ENCODE data around the gene AFAP1.

AFAP1 gene

DNA sequence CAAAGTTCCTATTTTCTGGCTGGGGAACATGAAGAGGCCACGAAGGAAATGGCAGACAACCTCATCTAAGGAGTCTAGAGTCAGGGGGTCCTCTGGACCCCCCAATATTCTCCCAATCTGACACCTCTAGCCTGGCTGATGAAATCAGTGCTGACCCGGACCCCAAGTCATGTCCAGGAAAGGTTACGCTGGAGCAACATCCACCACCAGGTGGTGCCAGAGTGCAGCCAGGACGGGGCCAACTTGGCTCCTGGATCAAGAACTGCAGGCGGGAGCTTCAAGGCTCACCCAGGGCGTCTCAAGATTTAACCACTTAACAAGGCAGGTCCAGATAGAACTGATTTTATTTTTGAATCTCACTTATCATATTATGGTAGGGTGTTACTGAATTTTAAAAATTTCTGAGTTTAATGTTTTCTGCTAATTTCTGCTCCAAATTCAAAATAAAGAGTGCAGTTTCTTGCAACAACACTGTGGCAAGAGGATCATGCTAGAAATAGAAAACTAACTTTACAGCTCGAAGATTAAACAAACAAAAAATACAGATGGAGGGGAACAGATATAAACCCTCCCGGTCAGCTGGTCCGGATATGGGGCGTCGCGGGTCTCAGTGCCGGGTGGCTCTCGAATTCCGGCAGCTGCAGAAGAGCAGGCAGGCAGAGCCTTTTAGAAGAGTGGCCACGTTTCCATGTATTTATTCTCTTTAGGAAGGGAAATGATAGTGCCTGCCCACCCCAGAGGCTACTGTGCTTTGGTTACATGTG lies 135.5 kb downstream of the AFAP1 start:
- in situ Hi-C loops (cut with MboI; ENCODE audit: low sequenced_read_pairs, unreplicated experiment), result loop anchor here (5.0 kb wide), 2 partner anchors 37 to 183 kb away; no protein-coding TSS in a partner anchor
- peak; percentile 86 for DNase-seq (ENCODE audit: low spot score)
- TF ChIP-seq, protein P1, sequence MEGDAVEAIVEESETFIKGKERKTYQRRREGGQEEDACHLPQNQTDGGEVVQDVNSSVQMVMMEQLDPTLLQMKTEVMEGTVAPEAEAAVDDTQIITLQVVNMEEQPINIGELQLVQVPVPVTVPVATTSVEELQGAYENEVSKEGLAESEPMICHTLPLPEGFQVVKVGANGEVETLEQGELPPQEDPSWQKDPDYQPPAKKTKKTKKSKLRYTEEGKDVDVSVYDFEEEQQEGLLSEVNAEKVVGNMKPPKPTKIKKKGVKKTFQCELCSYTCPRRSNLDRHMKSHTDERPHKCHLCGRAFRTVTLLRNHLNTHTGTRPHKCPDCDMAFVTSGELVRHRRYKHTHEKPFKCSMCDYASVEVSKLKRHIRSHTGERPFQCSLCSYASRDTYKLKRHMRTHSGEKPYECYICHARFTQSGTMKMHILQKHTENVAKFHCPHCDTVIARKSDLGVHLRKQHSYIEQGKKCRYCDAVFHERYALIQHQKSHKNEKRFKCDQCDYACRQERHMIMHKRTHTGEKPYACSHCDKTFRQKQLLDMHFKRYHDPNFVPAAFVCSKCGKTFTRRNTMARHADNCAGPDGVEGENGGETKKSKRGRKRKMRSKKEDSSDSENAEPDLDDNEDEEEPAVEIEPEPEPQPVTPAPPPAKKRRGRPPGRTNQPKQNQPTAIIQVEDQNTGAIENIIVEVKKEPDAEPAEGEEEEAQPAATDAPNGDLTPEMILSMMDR (IDR thresholded peaks at IDR 0.05; ENCODE audit: borderline replicate concordance, control extremely low read depth, extremely low read depth, insufficient read depth, missing control alignments), result peak; percentile 93

DNA sequence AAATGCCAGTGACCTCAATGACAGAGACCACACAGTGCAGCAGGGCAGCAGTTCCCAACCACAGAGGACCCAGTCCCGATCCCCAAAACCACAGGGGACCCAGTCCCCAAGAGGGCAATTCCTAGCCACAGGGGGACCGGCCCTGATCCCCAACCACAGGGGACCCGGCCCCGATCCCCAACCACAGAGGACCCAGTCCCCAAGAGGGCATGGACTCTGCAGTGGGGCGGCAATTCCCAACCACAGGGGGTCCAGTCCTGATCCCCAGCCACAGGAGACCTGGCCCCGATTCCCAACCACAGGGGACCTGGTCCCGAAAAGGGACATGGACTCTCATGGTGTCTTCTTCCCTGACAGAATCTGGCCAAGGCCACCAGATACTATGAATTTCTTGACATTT lies 136.3 kb downstream of the AFAP1 start:
- in situ Hi-C loops (cut with MboI; ENCODE audit: low sequenced_read_pairs, unreplicated experiment), result loop anchor here (5.0 kb wide), 2 partner anchors 36 to 184 kb away; no protein-coding TSS in a partner anchor
- TF ChIP-seq, protein P1 (IDR thresholded peaks at IDR 0.05; ENCODE audit: borderline replicate concordance, control extremely low read depth, extremely low read depth, insufficient read depth, missing control alignments), result no peak
- no peak for DNase-seq (ENCODE audit: low spot score)

DNA sequence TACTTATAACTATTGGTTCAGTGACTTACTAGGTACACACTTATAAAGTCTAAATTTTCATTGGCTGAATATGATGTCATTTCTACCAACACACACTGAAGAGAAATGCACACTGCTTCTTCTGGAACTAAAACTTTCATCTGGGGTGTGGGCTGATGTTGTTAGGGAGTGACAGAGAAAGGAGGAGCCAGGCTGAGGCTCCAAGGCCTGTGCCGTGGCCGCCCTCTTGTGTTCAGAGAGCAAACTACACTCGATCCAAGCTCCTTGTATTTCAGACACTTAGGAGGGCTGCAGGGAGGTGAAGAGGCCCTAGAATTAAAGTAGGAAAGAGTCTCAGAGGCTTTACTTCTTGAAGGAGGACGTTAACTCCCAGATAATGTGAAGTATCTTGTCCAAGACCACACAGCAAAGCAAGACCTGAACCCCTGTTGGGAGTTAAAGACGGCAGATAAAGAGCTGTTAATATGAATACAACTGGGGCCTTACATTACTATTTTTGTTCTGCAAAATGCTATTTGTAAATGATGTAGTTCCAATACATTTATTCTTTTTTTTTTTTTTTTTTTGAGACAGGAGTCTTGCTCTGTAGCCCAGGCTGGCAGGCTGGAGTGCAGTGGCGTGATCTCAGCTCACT lies 137.5 kb downstream of the AFAP1 start:
- peak; percentile 87 for DNase-seq (ENCODE audit: low spot score)
- in situ Hi-C loops (cut with MboI; ENCODE audit: low sequenced_read_pairs, unreplicated experiment), result loop anchor here (5.0 kb wide), 2 partner anchors 35 to 185 kb away; no protein-coding TSS in a partner anchor
- TF ChIP-seq, protein P1 (IDR thresholded peaks at IDR 0.05; ENCODE audit: borderline replicate concordance, control extremely low read depth, extremely low read depth, insufficient read depth, missing control alignments), result peak; percentile 96

DNA sequence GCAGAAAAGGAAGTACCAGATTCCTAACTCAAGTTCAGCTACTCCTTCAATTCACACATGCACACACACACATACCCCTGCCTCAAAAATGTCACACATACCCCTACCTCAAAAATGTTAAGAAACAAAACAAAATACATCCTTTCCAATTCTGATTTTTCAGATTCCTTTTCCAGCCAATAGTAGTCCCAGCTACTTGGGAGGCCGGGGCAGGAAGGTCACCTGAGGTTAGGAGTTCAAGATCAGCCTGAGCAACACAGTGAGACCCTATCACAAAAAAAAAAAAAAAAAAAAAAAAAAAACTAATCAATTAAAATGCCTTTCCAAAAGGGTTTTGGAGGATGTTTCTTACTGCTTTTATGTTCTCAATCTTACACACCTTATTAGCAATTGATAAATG lies 138.0 kb downstream of the AFAP1 start:
- in situ Hi-C loops (cut with MboI; ENCODE audit: low sequenced_read_pairs, unreplicated experiment), result loop anchor here (5.0 kb wide), 2 partner anchors 34 to 186 kb away; no protein-coding TSS in a partner anchor
- DNase-seq (ENCODE audit: low spot score), result no peak
- TF ChIP-seq, protein P1 (IDR thresholded peaks at IDR 0.05; ENCODE audit: borderline replicate concordance, control extremely low read depth, extremely low read depth, insufficient read depth, missing control alignments), result no peak

DNA sequence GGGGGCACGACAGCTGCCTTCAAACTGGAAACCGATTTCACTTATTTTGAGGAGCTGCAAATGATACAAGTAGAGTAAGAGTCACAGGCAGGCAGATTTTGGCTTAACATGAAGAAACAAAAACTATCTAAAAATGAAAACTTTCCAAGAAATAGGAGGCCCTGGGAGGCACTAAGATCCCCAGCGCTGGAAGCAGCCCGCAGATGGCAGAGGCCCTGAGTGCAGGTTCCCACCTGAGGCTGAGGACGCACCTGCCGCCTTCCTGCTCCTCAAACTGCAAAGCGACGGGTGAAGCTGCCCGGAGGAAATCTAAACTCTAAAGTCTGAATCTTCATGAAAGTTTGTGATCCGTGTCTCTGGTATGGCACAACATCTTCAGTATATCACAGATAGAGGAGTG lies 138.7 kb downstream of the AFAP1 start:
- TF ChIP-seq, protein P1 (IDR thresholded peaks at IDR 0.05; ENCODE audit: borderline replicate concordance, control extremely low read depth, extremely low read depth, insufficient read depth, missing control alignments), result no peak
- DNase-seq (ENCODE audit: low spot score), result no peak
- in situ Hi-C loops (cut with MboI; ENCODE audit: low sequenced_read_pairs, unreplicated experiment), result loop anchor here (5.0 kb wide), 2 partner anchors 34 to 186 kb away; no protein-coding TSS in a partner anchor

DNA sequence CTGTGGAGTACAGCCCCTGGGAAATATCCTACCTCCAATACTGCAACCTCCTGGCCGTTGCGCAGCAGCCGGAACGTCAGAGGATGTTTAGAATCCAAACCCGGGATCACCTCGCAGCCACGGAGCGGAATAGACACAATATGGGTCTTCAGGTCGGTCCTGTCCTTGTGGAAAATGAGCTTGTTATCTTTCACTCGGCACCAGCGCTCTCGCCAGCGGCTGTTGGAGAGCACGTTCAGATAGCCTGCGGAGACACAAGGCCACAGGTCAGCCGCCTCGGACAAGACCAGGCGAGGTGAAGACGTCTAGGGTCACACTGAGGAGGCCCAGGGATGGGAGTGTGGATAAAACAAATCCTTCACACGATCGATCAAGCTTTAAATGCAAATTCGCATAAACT lies 139.3 kb downstream of the AFAP1 start:
- DNase-seq (ENCODE audit: low spot score), result no peak
- TF ChIP-seq, protein P1 (IDR thresholded peaks at IDR 0.05; ENCODE audit: borderline replicate concordance, control extremely low read depth, extremely low read depth, insufficient read depth, missing control alignments), result no peak
- in situ Hi-C loops (cut with MboI; ENCODE audit: low sequenced_read_pairs, unreplicated experiment), result loop anchor here (5.0 kb wide), 2 partner anchors 33 to 187 kb away; no protein-coding TSS in a partner anchor
